Cardiac fibroblast (primary cell): Measurements from ENCODE around the gene RAET1E.
"Not testable (repeated sequence)": the region's sequence is repeated elsewhere in the genome, so short reads cannot be mapped to it uniquely, and the experiment has no call there.

Experiments
- DNase-seq, 2 donors: peaks; one replicate each; pipeline versions ENCODE4 v3.0.0 to v3.0.0-alpha.2; 2010; ENCODE audit warnings: low read depth in 2 of 2
- H3K4me3 ChIP-seq, 2 donors: replicated peaks in 1 of 2; 1 replicate in 1 of 2; 2 replicates in 1 of 2; pipeline ENCODE4 v1.5.1; 2011; ENCODE audit warnings: low read depth in 2 of 2, low read length in 2 of 2, mild to moderate bottlenecking in 2 of 2, moderate library complexity in 1 of 2
- TF ChIP-seq, protein P1 (sequence below): IDR thresholded peaks from one replicate; pipeline ENCODE4 v1.5.1; 2011; ENCODE audit warnings: low read depth, mild to moderate bottlenecking, low read length, inconsistent platforms

Gene RAET1E

DNA sequence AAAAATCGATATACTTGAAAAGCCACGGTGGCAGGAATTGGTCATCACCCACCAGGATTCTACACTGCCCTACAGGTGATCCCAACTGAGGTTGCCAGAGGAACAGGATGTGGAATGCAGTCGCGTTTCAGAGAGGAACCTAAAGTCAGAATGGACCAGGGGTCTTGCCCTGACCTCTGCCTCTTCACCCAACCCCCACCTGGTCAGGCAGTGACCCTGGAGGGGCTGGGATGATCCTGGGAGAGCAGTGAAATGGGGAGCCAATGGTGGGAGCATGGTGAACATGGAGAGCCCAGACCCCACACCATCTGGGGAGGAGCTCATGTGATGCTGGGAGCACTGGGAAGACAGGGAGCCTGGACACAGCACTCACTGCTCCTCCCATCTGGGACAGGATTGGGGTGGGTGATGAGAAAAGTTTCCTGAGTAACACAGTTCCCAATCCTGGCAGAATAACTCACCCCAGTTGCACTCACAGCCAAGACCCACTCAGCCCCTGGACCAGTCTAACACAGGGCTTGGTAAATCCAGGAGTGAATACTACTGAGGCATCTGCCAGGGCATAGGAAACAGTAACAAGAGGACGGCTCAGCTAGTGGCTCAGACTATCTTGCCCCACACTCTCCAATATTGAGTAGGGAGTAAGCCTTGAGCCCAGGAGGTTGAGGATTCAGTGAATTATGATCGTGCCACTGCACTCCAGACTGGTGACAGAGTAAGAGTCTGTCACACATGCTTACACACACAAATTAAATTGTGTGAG is 42.2 kb upstream of the RAET1E start:
- DNase-seq, result no peak
- no peak overlapping the region for H3K4me3 ChIP-seq
- TF ChIP-seq, protein P1, sequence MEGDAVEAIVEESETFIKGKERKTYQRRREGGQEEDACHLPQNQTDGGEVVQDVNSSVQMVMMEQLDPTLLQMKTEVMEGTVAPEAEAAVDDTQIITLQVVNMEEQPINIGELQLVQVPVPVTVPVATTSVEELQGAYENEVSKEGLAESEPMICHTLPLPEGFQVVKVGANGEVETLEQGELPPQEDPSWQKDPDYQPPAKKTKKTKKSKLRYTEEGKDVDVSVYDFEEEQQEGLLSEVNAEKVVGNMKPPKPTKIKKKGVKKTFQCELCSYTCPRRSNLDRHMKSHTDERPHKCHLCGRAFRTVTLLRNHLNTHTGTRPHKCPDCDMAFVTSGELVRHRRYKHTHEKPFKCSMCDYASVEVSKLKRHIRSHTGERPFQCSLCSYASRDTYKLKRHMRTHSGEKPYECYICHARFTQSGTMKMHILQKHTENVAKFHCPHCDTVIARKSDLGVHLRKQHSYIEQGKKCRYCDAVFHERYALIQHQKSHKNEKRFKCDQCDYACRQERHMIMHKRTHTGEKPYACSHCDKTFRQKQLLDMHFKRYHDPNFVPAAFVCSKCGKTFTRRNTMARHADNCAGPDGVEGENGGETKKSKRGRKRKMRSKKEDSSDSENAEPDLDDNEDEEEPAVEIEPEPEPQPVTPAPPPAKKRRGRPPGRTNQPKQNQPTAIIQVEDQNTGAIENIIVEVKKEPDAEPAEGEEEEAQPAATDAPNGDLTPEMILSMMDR, result no peak

DNA sequence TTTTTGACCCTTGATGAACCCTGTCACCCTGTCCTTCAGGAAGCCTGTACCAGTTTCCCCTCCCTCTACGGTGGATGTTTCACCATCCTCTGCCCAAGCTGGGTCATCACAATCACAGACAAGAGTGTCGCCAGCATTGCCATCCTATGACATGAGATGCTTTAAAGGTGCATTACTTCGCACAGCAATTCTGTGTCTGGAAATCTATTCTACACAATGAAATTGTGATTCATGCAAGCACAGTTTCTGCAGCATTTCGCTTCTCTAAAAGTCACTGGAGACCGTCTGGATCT is 41.4 kb upstream of the RAET1E start:
- no peak for DNase-seq
- TF ChIP-seq, protein P1, result no peak
- H3K4me3 ChIP-seq, result no peak overlapping the region

DNA sequence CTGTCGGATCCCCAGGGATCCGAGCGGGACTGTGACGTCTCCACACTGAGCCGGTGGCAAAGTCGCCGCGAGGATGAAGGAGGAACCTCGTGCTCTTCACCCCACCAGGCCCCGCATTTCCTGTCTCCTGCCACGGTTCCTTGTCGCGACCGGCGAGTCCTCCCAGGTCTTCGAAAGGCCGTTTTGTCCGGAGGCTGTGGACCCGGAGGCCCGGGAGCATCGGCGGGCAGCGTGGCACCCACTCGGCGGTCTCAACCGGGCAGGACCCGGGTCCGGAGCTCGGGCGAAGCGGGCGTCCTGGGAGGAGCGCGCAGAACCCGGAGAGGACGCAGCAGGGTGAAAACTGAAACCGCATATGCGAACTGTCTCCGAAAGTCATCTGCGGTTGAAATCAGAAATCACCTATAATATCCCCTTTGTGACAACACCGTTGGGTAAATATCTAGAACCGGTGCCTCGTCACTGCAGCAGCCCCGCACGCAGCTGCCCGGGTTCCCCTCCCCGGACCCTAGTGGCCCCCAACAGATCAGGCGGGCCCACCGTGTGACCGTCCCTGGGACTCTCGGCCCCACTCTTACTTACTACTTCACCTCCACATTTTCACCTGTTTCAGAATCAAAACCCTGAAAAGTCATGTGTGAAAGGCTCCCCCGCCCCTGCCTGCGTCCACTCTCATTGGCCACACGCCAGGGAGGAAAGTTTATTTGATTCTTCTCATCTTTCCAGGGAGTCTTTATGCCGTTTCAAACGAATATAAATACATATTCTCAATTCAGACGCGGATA is 40.9 kb upstream of the RAET1E start:
- peak in 1 of 2 donors; percentile 13 for DNase-seq
- TF ChIP-seq, protein P1, result no peak

DNA sequence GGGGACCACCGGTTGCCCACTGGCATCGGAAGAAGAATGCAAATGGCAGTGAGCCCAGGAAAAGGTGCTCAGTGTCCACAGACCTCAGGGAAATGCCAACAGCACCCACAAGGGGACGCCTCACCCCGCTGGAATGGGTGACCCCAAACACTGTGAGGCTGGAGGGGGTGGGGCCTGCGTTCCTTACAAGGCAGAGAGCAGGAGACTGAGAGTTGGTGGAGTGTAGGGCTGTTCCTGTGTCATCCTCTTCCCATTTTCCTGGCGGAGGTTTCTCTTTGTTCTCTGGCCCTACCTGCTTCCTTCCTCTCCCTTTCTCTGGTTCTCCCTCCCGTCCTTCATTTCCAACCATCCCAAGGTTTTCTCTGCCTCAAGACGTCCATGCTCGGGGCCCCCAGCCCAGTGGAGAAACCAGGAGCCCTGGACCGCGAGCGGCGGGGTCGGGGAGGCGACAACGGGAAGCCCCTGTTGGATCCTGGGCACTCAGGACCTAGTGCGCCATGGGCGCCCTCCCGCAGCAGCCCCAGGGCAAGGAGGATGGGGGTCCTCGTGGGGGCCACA is 40.2 kb upstream of the RAET1E start:
- peak overlapping the region; percentile 32 to 53 for H3K4me3 ChIP-seq
- not testable (repeated sequence) for DNase-seq

More for the DNA sequence above, 40.9 kb upstream of the RAET1E start:
- H3K4me3 ChIP-seq, result peak overlapping the region; percentile 32 to 53

DNA sequence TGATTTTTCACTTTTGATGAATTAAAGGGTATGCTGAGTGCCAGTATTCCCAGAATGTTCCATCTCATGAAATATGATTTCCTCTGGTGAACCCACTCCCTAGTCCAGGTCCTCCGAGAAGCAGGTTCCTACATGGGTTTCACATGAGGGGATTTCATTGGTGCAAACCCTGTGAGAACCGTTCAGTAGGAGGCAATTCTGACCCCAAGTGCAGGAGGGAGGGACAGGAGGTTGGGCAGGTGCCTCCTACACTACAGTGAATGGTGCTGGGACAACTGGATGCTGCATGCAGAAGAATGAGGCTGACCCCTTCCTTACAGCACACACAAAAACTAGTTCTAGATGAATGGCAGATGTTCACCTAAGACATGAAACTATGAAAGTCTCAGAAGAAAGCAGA is 38.8 kb upstream of the RAET1E start:
- H3K4me3 ChIP-seq, result no peak overlapping the region
- TF ChIP-seq, protein P1, result no peak
- no peak for DNase-seq

DNA sequence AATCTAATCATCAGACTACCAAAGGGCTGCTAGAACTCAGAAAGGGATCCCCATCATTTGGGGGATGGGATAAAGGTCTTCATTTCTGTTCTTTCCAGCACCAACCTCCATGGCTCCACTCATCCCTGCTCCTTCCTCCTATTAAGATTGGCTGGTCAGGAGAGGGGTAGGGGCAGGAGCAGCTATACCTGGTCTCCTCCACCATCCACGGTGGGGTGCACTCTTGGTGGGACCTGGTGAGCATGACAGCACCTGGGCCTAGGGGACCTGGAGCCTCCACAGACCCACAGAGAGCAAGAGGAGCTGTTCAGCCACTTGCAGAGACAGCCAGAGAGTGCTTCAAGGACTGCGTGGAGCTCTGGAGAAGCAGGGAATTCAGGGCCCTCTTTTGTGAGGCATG is 37.8 kb upstream of the RAET1E start:
- TF ChIP-seq, protein P1, result no peak
- DNase-seq, result no peak
- H3K4me3 ChIP-seq, result no peak overlapping the region

DNA sequence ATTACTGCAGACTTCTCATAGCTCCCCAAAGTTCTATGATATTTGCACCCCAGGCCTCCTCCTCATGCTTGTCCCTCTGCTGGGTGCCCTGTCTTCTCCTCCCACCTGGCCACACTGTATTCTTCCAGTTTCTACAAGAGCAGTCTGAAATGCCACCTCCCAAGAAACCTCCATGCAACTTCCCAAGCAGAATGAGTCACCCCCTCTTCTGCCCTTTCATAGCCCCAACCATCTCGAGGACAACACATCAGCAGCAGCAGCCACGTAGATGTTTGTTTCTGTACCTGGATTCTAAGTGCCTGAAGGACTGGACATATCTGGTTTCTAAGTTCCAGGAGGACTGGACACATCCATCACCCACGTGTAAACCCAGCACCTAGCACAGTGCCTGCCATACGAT is 37.3 kb upstream of the RAET1E start:
- H3K4me3 ChIP-seq, result no peak overlapping the region
- TF ChIP-seq, protein P1, result no peak

More for the DNA sequence above, 37.3 kb upstream of the RAET1E start:
- DNase-seq, result peak in 1 of 2 donors; percentile 39
